Pulmonary artery endothelial cell (primary cell): ENCODE data around the gene TNFAIP1. TPM values are rescaled to one million over a fixed set of nuclear protein-coding genes. Genes with fewer than 3 reads are reported as not detected.
"Not testable (repeated sequence)": the region's sequence is repeated elsewhere in the genome, so short reads cannot be mapped to it uniquely, and the experiment has no call there.

Experiments used
- DNase-seq: peaks from one replicate; pipeline ENCODE4 v3.0.0-alpha.2; 2011; ENCODE audit warnings: low read depth, low spot score
- total RNA-seq: library from RNA; depleted of rRNA; stranded (reverse); fragments of >200 nt; gene quantifications from 2 replicates; pipeline ENCODE4 v1.2.3, GENCODE V29; 2014

The TNFAIP1 gene
- total RNA-seq: 50.4 and 55.7 TPM in 2 replicates

- DNase-seq: peak; percentile 100
These were observed at the start of gene TNFAIP1, which contains the start of gene IFT20 for GRCh38 chr17:28335201-28335958. TNFAIP1 (plus strand) TSS chr17:28335761; CDS start chr17:28339522, 3,761 bp downstream. IFT20 (minus strand) TSS chr17:28335472; CDS start chr17:28331985, 3,487 bp downstream.

GRCh38 chr17:28285965-28286364 is 49.6 kb upstream of the TNFAIP1 start:
- no peak for DNase-seq

GRCh38 chr17:28290703-28291102 is 44.9 kb upstream of the TNFAIP1 start:
- no peak for DNase-seq

- no peak for DNase-seq
These were observed 43.7 kb upstream of the TNFAIP1 start for GRCh38 chr17:28291780-28292330.

- not testable (repeated sequence) for DNase-seq
These were observed 42.7 kb upstream of the TNFAIP1 start for GRCh38 chr17:28292878-28293277.

GRCh38 chr17:28293994-28294393 is 41.6 kb upstream of the TNFAIP1 start:
- DNase-seq: no peak

- DNase-seq: no peak
These were observed 39.6 kb upstream of the TNFAIP1 start for GRCh38 chr17:28295677-28296578.

GRCh38 chr17:28298449-28298848 is 37.1 kb upstream of the TNFAIP1 start:
- no peak for DNase-seq

GRCh38 chr17:28306954-28307401 is 28.6 kb upstream of the TNFAIP1 start:
- no peak for DNase-seq

GRCh38 chr17:28313841-28314240 is 21.7 kb upstream of the TNFAIP1 start:
- no peak for DNase-seq

- DNase-seq: no peak
These were observed 19.5 kb upstream of the TNFAIP1 start for GRCh38 chr17:28315846-28316705.

- no peak for DNase-seq
These were observed 18.2 kb upstream of the TNFAIP1 start for GRCh38 chr17:28317099-28317965.

GRCh38 chr17:28317966-28318758 is 17.4 kb upstream of the TNFAIP1 start:
- no peak for DNase-seq

- peak; percentile 90 for DNase-seq
These were observed 16.6 kb upstream of the TNFAIP1 start, which contains the start of gene TMEM97 for GRCh38 chr17:28318759-28319597. TMEM97 (plus strand) TSS chr17:28319200; CDS start chr17:28319240, 40 bp downstream.

GRCh38 chr17:28319598-28319935 is 16.0 kb upstream of the TNFAIP1 start:
- DNase-seq: no peak

- DNase-seq: no peak
These were observed 15.1 kb upstream of the TNFAIP1 start for GRCh38 chr17:28320215-28321061.

GRCh38 chr17:28324267-28324745 is 11.3 kb upstream of the TNFAIP1 start:
- DNase-seq: no peak
